ENCODE data around the gene B4GALT6.

The B4GALT6 gene

DNA sequence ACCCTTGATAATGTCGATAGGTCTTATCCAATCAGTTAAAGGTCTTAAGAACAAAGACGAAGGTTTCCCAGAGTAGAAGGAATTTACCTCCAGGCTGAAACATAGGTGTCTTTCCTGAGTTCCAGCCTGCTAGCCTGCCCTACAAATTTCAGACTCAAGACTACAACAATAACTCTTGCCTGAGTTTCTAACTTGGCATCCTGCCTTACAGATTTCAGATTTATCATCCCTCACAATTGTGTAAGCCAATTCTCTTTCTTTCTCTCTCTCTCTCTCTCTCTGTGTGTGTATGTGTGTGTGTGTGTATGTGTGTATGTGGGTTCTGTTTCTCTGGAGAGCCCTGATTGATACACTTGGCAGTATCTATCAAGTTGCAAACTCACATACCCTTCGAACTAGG is 37.2 kb upstream of the B4GALT6 start:
- H3K27me3 ChIP-seq (ENCODE audit: control insufficient read depth, low read length), result peaks cover 6% of the 10 kb centered on the region
- H3K36me3 ChIP-seq (ENCODE audit: control insufficient read depth, low read length), result no peaks in the 10 kb centered on the region
- H3K4me3 ChIP-seq (ENCODE audit: low read length), result no peak overlapping the region
- no peak overlapping the region for H3K27ac ChIP-seq (ENCODE audit: low read depth, low read length)
- no peaks in the 10 kb centered on the region for H4K20me1 ChIP-seq (ENCODE audit: control insufficient read depth, insufficient read depth, low read depth, low read length)
- H3K4me1 ChIP-seq (ENCODE audit: control insufficient read depth, low read length), result no peaks in the 10 kb centered on the region
- H3F3A ChIP-seq (ENCODE audit: control insufficient read depth, insufficient read depth), result no peaks in the 10 kb centered on the region
- TF ChIP-seq, protein P1, sequence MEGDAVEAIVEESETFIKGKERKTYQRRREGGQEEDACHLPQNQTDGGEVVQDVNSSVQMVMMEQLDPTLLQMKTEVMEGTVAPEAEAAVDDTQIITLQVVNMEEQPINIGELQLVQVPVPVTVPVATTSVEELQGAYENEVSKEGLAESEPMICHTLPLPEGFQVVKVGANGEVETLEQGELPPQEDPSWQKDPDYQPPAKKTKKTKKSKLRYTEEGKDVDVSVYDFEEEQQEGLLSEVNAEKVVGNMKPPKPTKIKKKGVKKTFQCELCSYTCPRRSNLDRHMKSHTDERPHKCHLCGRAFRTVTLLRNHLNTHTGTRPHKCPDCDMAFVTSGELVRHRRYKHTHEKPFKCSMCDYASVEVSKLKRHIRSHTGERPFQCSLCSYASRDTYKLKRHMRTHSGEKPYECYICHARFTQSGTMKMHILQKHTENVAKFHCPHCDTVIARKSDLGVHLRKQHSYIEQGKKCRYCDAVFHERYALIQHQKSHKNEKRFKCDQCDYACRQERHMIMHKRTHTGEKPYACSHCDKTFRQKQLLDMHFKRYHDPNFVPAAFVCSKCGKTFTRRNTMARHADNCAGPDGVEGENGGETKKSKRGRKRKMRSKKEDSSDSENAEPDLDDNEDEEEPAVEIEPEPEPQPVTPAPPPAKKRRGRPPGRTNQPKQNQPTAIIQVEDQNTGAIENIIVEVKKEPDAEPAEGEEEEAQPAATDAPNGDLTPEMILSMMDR (IDR thresholded peaks at IDR 0.05; ENCODE audit: low read depth, low read length, poor library complexity, severe bottlenecking), result no peak
- no peak for TF ChIP-seq EZH2phosphoT487 (IDR thresholded peaks at IDR 0.05; ENCODE audit: borderline replicate concordance, low read length)
- no peaks in the 10 kb centered on the region for H3K79me2 ChIP-seq (ENCODE audit: control insufficient read depth, low read length)
- H3K9me3 ChIP-seq (ENCODE audit: control insufficient read depth, insufficient read depth, low read length), result peaks cover 4% of the 10 kb centered on the region; the same call in 1 of the 2 replicates
- H3K9me2 ChIP-seq (replicated peaks; ENCODE audit: control insufficient read depth, low read length), result no peaks in the 10 kb centered on the region
- no peak overlapping the region for H3K4me2 ChIP-seq (ENCODE audit: low read length)

DNA sequence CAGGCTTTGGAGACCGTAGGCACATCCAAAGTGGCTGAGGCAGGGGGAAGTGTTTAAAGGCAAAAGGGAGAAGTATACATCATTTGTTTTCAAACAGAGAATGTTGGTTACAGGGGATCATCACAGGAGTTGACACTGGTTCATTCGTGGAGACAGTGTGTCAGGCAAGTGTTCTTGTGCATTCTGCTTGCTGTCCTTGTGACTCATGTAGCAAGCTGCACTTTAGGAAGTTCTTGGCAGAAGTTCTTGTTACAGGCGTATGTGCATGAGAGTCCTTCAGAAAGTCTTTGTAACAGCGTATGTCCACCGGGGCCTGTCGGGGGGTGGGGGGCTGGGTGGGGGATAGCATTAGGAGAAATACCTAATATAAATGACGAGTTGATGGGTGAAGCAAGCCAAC is 36.5 kb upstream of the B4GALT6 start:
- Histone ChIP-seq H3K27ac (ENCODE audit: low read depth, low read length) (no peak overlapping the region), H3K4me3 (ENCODE audit: low read length) (no peak overlapping the region), H3K79me2 (ENCODE audit: control insufficient read depth, low read length) (no peaks in the 10 kb centered on the region), H3K36me3 (ENCODE audit: control insufficient read depth, low read length) (no peaks in the 10 kb centered on the region), H4K20me1 (ENCODE audit: control insufficient read depth, insufficient read depth, low read depth, low read length) (no peaks in the 10 kb centered on the region), H3F3A (ENCODE audit: control insufficient read depth, insufficient read depth) (no peaks in the 10 kb centered on the region), H3K9me2 (replicated peaks; ENCODE audit: control insufficient read depth, low read length) (no peaks in the 10 kb centered on the region), H3K4me2 (ENCODE audit: low read length) (no peak overlapping the region), H3K27me3 (ENCODE audit: control insufficient read depth, low read length) (peaks cover 6% of the 10 kb centered on the region), H3K4me1 (ENCODE audit: control insufficient read depth, low read length) (no peaks in the 10 kb centered on the region), H3K9me3 (ENCODE audit: control insufficient read depth, insufficient read depth, low read length) (peaks cover 4% of the 10 kb centered on the region; the same call in 1 of the 2 replicates)
- TF ChIP-seq, protein P1 (IDR thresholded peaks at IDR 0.05; ENCODE audit: low read depth, low read length, poor library complexity, severe bottlenecking), result no peak
- no peak for TF ChIP-seq EZH2phosphoT487 (IDR thresholded peaks at IDR 0.05; ENCODE audit: borderline replicate concordance, low read length)

DNA sequence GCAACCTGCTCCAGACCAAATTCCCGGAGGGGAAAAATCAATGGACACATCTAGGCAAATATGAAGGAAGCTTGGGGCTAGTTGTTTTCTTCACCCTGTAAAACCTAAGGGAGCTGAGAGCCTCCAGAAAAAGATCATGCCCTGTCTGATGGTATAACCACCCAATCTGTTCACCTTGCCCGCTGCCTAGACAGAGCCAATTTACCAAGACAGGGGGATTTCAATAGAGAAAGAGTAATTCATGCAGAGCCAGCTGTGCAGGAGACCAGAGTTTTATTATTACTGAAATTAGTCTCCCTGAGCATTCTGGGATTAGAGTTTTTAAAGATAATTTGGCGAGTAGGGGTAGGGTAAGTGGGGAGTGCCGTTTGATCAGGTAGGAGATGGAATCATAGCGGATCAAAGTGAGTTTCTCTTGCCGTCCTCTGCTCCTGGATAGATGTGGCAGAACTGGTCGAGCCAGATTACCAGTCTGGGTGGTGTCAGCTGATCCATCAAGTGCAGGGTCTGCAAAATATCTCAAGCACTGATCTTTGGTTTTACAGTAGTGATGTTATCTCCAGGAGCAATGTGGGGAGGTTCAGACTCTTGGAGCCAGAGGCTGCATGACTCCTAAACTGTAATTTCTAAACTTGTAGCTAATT is 35.1 kb upstream of the B4GALT6 start:
- Histone ChIP-seq H3K4me1 (ENCODE audit: control insufficient read depth, low read length) (no peaks in the 10 kb centered on the region), H3K4me3 (ENCODE audit: low read length) (no peak overlapping the region), H3K36me3 (ENCODE audit: control insufficient read depth, low read length) (no peaks in the 10 kb centered on the region), H3K27ac (ENCODE audit: low read depth, low read length) (no peak overlapping the region), H3K4me2 (ENCODE audit: low read length) (no peak overlapping the region), H3K79me2 (ENCODE audit: control insufficient read depth, low read length) (no peaks in the 10 kb centered on the region), H3F3A (ENCODE audit: control insufficient read depth, insufficient read depth) (no peaks in the 10 kb centered on the region), H3K27me3 (ENCODE audit: control insufficient read depth, low read length) (peaks cover 1% of the 10 kb centered on the region; the same call in 1 of the 2 replicates), H3K9me3 (ENCODE audit: control insufficient read depth, insufficient read depth, low read length) (peaks cover 4% of the 10 kb centered on the region; the same call in 1 of the 2 replicates), H3K9me2 (replicated peaks; ENCODE audit: control insufficient read depth, low read length) (no peaks in the 10 kb centered on the region), H4K20me1 (ENCODE audit: control insufficient read depth, insufficient read depth, low read depth, low read length) (no peaks in the 10 kb centered on the region)
- no peak for TF ChIP-seq EZH2phosphoT487 (IDR thresholded peaks at IDR 0.05; ENCODE audit: borderline replicate concordance, low read length)
- TF ChIP-seq, protein P1 (IDR thresholded peaks at IDR 0.05; ENCODE audit: low read depth, low read length, poor library complexity, severe bottlenecking), result no peak
